AG04450 (cell line): Measurements from ENCODE around the gene FBXW4. TPM values are rescaled to one million over a fixed set of nuclear protein-coding genes. Genes with fewer than 3 reads are reported as not detected.

ENCODE experiments used
- CTCF ChIA-PET: fragments of 300-600, 350-600 bp; formaldehyde crosslinking; extraction: SDS; loops from one replicate; lab custom pipeline; 2022; ENCODE audit warnings: antibody characterized with exemption, inconsistent platforms; lab: Charles Lee
- POLR2A ChIA-PET: fragments of 350-600 bp; formaldehyde crosslinking; extraction: SDS; loops from one replicate; lab custom pipeline; 2021; ENCODE audit warnings: antibody characterized with exemption, inconsistent platforms; lab: Yijun Ruan, JAX
- DNase-seq: peaks from one replicate; pipeline ENCODE4 v3.0.0-alpha.2; 2011; ENCODE audit warnings: low read depth, low spot score
- H3K27ac ChIP-seq: one replicate; pipeline ENCODE4 v1.5.1; 2012; ENCODE audit warnings: low read depth, low read length, control low read depth
- H3K27me3 ChIP-seq: one replicate; pipeline ENCODE4 v1.6.0; 2012; ENCODE audit warnings: low read length; ENCODE audit not compliant: control insufficient read depth, insufficient read depth
- H3K4me3 ChIP-seq: 2 replicates; pipeline ENCODE4 v1.5.1; 2011; ENCODE audit warnings: mild to moderate bottlenecking, low read depth, low read length, control low read depth
- H3K9me3 ChIP-seq: 2 replicates; pipeline ENCODE4 v1.5.1; 2012; ENCODE audit warnings: low read length; ENCODE audit not compliant: control insufficient read depth, insufficient read depth
- polyA plus RNA-seq: library from polyadenylated mRNA; depleted of rRNA; stranded (reverse); fragments of >200 nt; gene quantifications from 2 replicates; pipeline ENCODE4 v1.2.3, GENCODE V29; 2011
- TF ChIP-seq, protein P1 (sequence below): IDR thresholded peaks from 2 replicates; pipeline ENCODE4 v1.5.1; 2011; ENCODE audit warnings: low read depth, low read length, control low read depth, inconsistent platforms

FBXW4 gene
- polyA plus RNA-seq, 1 experiment, result 18.3 TPM

DNA sequence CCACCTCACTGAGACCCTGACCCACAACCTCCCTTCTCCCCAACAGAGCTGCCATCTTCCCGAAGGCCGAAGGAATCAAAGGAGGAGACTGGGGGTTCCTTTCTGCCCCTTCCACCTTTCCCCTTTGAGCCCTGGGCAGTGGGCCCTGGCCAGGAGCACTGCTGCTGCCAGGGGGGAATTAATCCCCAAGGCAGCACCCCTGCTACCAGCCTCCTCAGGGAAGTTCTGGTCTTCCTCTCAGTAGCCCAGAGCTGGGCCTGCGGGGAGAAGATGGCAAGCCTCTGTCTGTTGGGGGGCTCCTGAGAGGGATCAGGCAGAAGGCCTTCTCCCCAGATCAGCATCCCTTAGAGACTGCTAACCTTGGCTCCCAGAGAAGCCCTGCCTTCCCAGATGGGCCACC is 81.3 kb downstream of the FBXW4 start:
- Histone ChIP-seq H3K9me3 (no peaks in the 10 kb centered on the region), H3K27ac (no peak overlapping the region), H3K4me3 (no peak overlapping the region), H3K27me3 (no peaks in the 10 kb centered on the region)
- no peak for DNase-seq
- ChIA-PET CTCF (no interaction called here), POLR2A (no interaction called here)
- TF ChIP-seq, protein P1, sequence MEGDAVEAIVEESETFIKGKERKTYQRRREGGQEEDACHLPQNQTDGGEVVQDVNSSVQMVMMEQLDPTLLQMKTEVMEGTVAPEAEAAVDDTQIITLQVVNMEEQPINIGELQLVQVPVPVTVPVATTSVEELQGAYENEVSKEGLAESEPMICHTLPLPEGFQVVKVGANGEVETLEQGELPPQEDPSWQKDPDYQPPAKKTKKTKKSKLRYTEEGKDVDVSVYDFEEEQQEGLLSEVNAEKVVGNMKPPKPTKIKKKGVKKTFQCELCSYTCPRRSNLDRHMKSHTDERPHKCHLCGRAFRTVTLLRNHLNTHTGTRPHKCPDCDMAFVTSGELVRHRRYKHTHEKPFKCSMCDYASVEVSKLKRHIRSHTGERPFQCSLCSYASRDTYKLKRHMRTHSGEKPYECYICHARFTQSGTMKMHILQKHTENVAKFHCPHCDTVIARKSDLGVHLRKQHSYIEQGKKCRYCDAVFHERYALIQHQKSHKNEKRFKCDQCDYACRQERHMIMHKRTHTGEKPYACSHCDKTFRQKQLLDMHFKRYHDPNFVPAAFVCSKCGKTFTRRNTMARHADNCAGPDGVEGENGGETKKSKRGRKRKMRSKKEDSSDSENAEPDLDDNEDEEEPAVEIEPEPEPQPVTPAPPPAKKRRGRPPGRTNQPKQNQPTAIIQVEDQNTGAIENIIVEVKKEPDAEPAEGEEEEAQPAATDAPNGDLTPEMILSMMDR, result no peak

DNA sequence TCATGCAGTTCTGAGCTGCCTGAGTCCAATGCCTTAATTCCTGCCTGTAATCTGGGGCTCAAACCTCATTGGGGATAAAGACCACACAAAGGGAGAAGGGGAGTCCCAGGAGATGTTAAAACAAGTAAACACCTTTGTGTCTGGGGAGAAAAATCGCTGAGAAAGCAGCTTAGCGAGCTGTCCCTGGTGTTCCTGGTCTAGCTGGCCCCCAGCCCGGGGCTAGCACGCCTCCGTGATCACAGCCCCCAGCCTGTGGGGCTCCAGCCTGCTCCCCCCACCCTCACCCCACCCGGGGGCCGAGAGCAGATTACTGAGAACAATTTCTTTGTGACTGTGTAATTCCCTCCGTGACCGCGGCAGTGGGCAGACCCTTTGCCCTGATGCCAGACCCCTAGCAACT is 82.1 kb downstream of the FBXW4 start:
- CTCF ChIA-PET, result no interaction called here

DNA sequence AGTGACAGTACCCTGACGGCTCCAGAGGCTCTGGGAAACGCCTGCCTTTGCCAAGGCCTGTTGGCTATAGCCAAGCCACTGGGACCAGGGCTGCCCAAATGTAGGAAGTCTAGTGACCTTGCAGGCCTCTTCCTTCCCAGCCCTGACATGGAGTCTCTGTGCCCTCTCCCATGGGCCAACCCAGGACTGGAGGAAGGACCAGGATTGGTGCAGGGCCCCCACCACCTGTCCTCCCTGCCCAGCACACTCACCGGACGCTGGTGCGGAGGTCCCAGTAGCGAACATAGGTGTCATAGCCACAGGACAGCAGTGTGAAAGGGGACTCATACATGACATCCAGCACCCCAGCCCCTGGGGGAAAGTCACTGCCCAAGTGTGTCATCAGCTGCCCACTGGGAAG is 82.9 kb downstream of the FBXW4 start:
- Histone ChIP-seq H3K27me3 (no peaks in the 10 kb centered on the region), H3K27ac (no peak overlapping the region), H3K4me3 (no peak overlapping the region), H3K9me3 (no peaks in the 10 kb centered on the region)
- DNase-seq, result no peak
- ChIA-PET POLR2A (no interaction called here), CTCF (no interaction called here)
- TF ChIP-seq, protein P1, result no peak

More for the DNA sequence above, 82.1 kb downstream of the FBXW4 start:
- no peak for DNase-seq
- Histone ChIP-seq H3K9me3 (no peaks in the 10 kb centered on the region), H3K4me3 (no peak overlapping the region), H3K27me3 (no peaks in the 10 kb centered on the region), H3K27ac (no peak overlapping the region)
- TF ChIP-seq, protein P1, result no peak
- POLR2A ChIA-PET, result no interaction called here

DNA sequence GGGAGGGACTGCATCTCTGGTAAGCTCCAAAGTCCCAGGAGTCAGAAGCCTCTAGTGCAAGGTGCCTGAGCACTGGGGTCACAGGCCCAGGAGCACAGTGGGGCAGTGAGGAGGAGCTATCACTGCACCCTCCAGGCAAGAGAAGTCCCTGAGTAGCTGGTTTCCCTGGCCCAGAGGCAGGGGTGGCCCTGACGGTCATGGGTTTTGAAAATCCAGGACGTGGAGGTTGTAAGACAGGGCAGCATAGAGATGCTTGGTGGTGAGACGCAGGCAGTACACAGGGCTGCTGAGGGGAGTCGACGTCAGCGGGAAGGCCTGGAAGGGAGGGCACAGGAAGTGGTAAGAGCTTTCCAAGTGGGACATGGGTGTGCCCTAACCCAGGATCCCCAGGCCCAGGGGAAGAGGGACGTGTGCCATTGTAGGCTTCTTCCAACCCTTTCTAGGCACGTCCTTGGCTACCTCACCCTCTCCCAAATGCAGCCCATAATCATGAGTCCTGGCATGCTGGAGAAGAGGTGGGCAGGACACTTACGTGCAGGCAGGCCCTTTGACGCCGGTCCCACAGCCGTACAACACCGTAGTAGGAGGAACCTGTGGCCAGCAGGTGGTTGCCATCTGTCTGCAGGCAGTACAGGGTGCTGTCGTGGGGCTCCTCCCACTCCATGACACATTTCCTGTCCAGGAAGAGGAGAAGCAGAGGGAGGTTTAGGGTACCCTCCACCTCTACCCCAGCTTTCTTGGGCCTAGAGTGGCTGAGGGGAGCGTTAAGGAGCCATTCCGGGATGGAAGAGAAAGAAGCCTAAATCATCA is 83.7 kb downstream of the FBXW4 start:
- H3K27ac ChIP-seq, result no peak overlapping the region
- TF ChIP-seq, protein P1, result no peak
- no peaks in the 10 kb centered on the region for H3K9me3 ChIP-seq
- no peak for DNase-seq
- H3K27me3 ChIP-seq, result no peaks in the 10 kb centered on the region
- ChIA-PET CTCF (interaction anchor here (1.0 kb wide), 1 partner anchor 9 kb away, joined by 3 read pairs; no protein-coding TSS in a partner anchor), POLR2A (no interaction called here)
- H3K4me3 ChIP-seq, result no peak overlapping the region

DNA sequence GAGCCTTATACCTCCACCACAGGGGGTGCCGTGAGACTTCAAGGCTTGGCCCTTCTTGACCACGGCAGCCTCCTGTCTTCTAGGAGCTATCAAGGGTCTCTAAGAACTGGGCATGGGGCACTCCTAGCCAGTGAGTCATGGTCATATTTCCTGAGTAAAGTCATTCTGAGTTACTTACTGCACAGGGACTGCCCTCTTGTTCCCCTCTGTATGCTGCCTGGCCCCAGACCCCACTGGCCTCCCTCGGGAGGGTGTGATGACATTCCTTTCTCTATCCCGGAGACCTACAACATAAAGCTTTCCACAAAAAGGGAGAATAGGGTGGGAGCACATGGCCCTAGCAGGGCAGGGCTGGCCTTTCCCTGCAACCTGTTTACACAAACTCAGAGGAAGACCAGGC is 85.5 kb downstream of the FBXW4 start:
- TF ChIP-seq, protein P1, result no peak
- H3K9me3 ChIP-seq, result no peaks in the 10 kb centered on the region
- ChIA-PET POLR2A (no interaction called here), CTCF (interaction anchor here (0.6 to 2.7 kb wide), 3 partner anchors 130 to 172 kb away, joined by 3 to 9 read pairs (median 4); no protein-coding TSS in a partner anchor)
- H3K27ac ChIP-seq, result peak overlapping the region; percentile 11
- H3K27me3 ChIP-seq, result no peaks in the 10 kb centered on the region
- DNase-seq, result no peak
- no peak overlapping the region for H3K4me3 ChIP-seq
